DMS153 treated with DMSO at 0.1 percent for 48 hours (cell line): Measurements from ENCODE around the gene SLC35F1.
"Not testable (repeated sequence)": the region's sequence is repeated elsewhere in the genome, so short reads cannot be mapped to it uniquely, and the experiment has no call there.

Source experiments
- DNase-seq: peaks from one replicate; lab custom pipeline; 2025; ENCODE audit not compliant: unreplicated experiment; lab: John Stamatoyannopoulos, UW

SLC35F1 gene

GRCh38 chr6:117989086-117989485, 82.0 kb downstream of the SLC35F1 start:
- DNase-seq, result no peak

GRCh38 chr6:117990151-117990550, 83.1 kb downstream of the SLC35F1 start:
- no peak for DNase-seq

- DNase-seq, result no peak
Measured at GRCh38 chr6:117992856-117993255, 85.8 kb downstream of the SLC35F1 start.

- DNase-seq, result no peak
Measured at GRCh38 chr6:118012944-118013343, 105.9 kb downstream of the SLC35F1 start.

GRCh38 chr6:118016532-118016931, 109.5 kb downstream of the SLC35F1 start:
- no peak for DNase-seq

- no peak for DNase-seq
Measured at GRCh38 chr6:118017301-118017848, 110.3 kb downstream of the SLC35F1 start.

- DNase-seq, result no peak
Measured at GRCh38 chr6:118023771-118024170, 116.7 kb downstream of the SLC35F1 start.

GRCh38 chr6:118029967-118030366, 122.9 kb downstream of the SLC35F1 start:
- DNase-seq, result no peak

- not testable (repeated sequence) for DNase-seq
Measured at GRCh38 chr6:118037479-118037878, 130.4 kb downstream of the SLC35F1 start.

- DNase-seq, result no peak
Measured at GRCh38 chr6:118042855-118043254, 135.8 kb downstream of the SLC35F1 start.

- DNase-seq, result no peak
Measured at GRCh38 chr6:118044275-118044674, 137.2 kb downstream of the SLC35F1 start.

GRCh38 chr6:118054082-118054481, 147.0 kb downstream of the SLC35F1 start:
- no peak for DNase-seq

- DNase-seq, result no peak
Measured at GRCh38 chr6:118061666-118062065, 154.6 kb downstream of the SLC35F1 start.

- DNase-seq, result no peak
Measured at GRCh38 chr6:118080547-118080946, 173.5 kb downstream of the SLC35F1 start.

GRCh38 chr6:118083711-118084110, 176.6 kb downstream of the SLC35F1 start:
- no peak for DNase-seq

GRCh38 chr6:118085665-118086064, 178.6 kb downstream of the SLC35F1 start:
- no peak for DNase-seq

GRCh38 chr6:118086159-118086558, 179.1 kb downstream of the SLC35F1 start:
- no peak for DNase-seq

GRCh38 chr6:118092086-118092485, 185.0 kb downstream of the SLC35F1 start:
- no peak for DNase-seq

- DNase-seq, result no peak
Measured at GRCh38 chr6:118097576-118097975, 190.5 kb downstream of the SLC35F1 start.

- DNase-seq, result no peak
Measured at GRCh38 chr6:118100717-118101116, 193.7 kb downstream of the SLC35F1 start.

- no peak for DNase-seq
Measured at GRCh38 chr6:118101220-118101619, 194.2 kb downstream of the SLC35F1 start.

GRCh38 chr6:118101831-118102345, 194.8 kb downstream of the SLC35F1 start:
- no peak for DNase-seq

- no peak for DNase-seq
Measured at GRCh38 chr6:118102401-118102800, 195.3 kb downstream of the SLC35F1 start.
